Natural killer cell (primary cell): ENCODE measurements around the gene KHK. TPM values are rescaled to one million over a fixed set of nuclear protein-coding genes. Genes with fewer than 3 reads are reported as not detected.
"Not testable (repeated sequence)": the region's sequence is repeated elsewhere in the genome, so short reads cannot be mapped to it uniquely, and the experiment has no call there.

ENCODE experiments used
- ATAC-seq, 3 donors: fragments of 150-1000 bp in 2 of 3; fragments of 200-7000 bp in 1 of 3; cut with Tn5 transposase; 1 replicate in 1 of 3; 2 replicates in 2 of 3; pipeline ENCODE4 v1.10.0; 2021; ENCODE audit warnings: mild to moderate bottlenecking in 2 of 3, moderate library complexity in 2 of 3
- DNase-seq, 2 donors: peaks; one replicate each; pipeline versions ENCODE4 v3.0.0 to v3.0.0-alpha.2; 2013 to 2021; ENCODE audit warnings: mixed read lengths in 1 of 2
- H3K27ac ChIP-seq: one replicate; pipeline ENCODE4 v1.5.1; 2013; ENCODE audit warnings: mild to moderate bottlenecking, low read length
- H3K27me3 ChIP-seq: one replicate; pipeline ENCODE4 v1.6.1; 2013; ENCODE audit warnings: low read length; ENCODE audit not compliant: control insufficient read depth, insufficient read depth
- H3K36me3 ChIP-seq: one replicate; pipeline ENCODE4 v1.6.1; 2013; ENCODE audit warnings: low read length; ENCODE audit not compliant: control insufficient read depth, insufficient read depth
- H3K4me1 ChIP-seq: one replicate; pipeline ENCODE4 v1.6.1; 2013; ENCODE audit warnings: low read length; ENCODE audit not compliant: control insufficient read depth, insufficient read depth
- H3K4me3 ChIP-seq: one replicate; pipeline ENCODE4 v1.5.1; 2013; ENCODE audit warnings: low read length
- H3K9me3 ChIP-seq: one replicate; pipeline ENCODE4 v1.6.1; 2013; ENCODE audit warnings: low read length; ENCODE audit not compliant: control insufficient read depth, insufficient read depth
- H3K27ac Mint-ChIP-seq, 2 donors: one replicate each; pipeline ENCODE4 v1.8.0; 2022; ENCODE audit warnings: mild to moderate bottlenecking in 2 of 2, mixed read lengths in 2 of 2, moderate library complexity in 1 of 2
- H3K27me3 Mint-ChIP-seq, 2 donors: one replicate each; pipeline ENCODE4 v1.8.0; 2022; ENCODE audit warnings: low read depth in 2 of 2, mixed read lengths in 2 of 2
- H3K36me3 Mint-ChIP-seq: one replicate; pipeline ENCODE4 v1.8.0; 2022; ENCODE audit warnings: mixed read lengths
- H3K4me1 Mint-ChIP-seq, 2 donors: one replicate each; pipeline ENCODE4 v1.8.0; 2022; ENCODE audit warnings: mixed read lengths in 2 of 2
- H3K4me3 Mint-ChIP-seq: one replicate; pipeline ENCODE4 v1.8.0; 2022; ENCODE audit warnings: mild to moderate bottlenecking, moderate library complexity, mixed read lengths
- H3K9me3 Mint-ChIP-seq, 2 donors: one replicate each; pipeline ENCODE4 v1.8.0; 2022; ENCODE audit warnings: mixed read lengths in 2 of 2
- CTCF ChIP-seq: fragments of 200-600 bp; IDR thresholded peaks from one replicate; pipeline ENCODE4 v1.8.0; 2022; ENCODE audit warnings: antibody characterized with exemption
- WGBS: methylation state at CpG from one replicate; pipeline ENCODE4 v1.1.7; 2013; ENCODE audit warnings: missing lambda C conversion rate; ENCODE audit not compliant: insufficient coverage; 5-methylcytosine and 5-hydroxymethylcytosine counted together
- intact Hi-C: fragments of 100-400 bp; cut with micrococcal nuclease; formaldehyde crosslinking; loops from one replicate; pipeline ENCODE4 v1.14.2; 2022
- total RNA-seq, 4 donors: library from RNA; stranded (reverse); fragments of 120-200 nt in 1 of 4; gene quantifications; one replicate each; pipeline versions ENCODE4 v1.2.3 to v1.2.4, GENCODE V29; 2013 to 2022

The KHK gene
- total RNA-seq, 3 donors from 2014 or later (not counting 1 experiment from before 2014, with no cell fraction given) = 3.7 to 4.0 (median 3.8) TPM

DNA sequence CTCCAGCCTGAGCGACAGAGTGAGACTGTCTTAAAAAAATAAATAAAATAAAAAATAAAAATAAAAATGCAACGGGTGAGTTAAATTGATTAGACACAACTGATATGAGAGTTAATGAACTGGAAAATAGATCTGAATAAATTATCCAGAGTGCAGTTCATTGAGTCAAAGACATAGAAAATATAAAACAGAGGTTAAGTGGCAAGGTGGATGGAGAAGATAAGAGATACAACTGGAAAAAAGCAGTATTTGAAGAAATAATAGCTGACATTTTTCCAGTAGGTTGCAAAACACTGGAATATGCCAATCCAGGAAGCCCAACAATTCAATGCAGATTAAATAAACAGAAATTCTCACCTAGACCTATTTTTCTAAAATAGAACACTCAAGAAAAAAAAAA is 21.6 kb downstream of the KHK start:
- H3K27me3 Mint-ChIP-seq = peaks cover 0 to 9% of the 10 kb centered on the region in 2 donors
- WGBS = 80% methylated on average over 1 of the region's 2 CpGs
- TF ChIP-seq CTCF = no peak

DNA sequence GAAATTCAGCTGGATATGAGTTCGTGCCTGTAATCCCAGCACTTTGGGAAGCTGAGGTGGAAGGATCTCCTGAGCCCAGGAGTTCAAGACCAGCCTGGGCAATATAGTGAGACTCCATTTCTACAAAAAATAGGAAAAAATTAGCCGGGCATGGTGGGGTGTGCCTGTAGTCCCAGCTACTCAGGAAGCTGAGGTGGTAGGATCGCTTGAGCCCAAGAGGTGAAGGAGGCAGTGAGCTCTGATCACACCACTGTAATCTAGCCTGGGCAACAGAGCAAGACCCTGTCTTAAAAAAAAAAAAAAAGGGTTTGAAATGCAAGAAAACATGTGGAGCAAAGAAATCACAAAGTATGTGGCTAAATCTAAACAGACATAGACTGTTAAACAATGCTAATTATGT is 22.5 kb downstream of the KHK start:
- WGBS = 97% methylated on average over 3 of the region's 3 CpGs
- H3K9me3 Mint-ChIP-seq = no peaks in the 10 kb centered on the region

More for the DNA sequence above, 21.6 kb downstream of the KHK start:
- ATAC-seq (no peak), DNase-seq (no peak)
- Histone ChIP-seq H3K27ac (no peak overlapping the region), H3K27me3 (no peaks in the 10 kb centered on the region), H3K4me1 (no peaks in the 10 kb centered on the region), H3K4me3 (no peak overlapping the region), H3K9me3 (no peaks in the 10 kb centered on the region), H3K36me3 (no peaks in the 10 kb centered on the region)
- intact Hi-C loops = no loop called here
- Mint-ChIP-seq H3K27ac (no peak overlapping the region), H3K36me3 (no peaks in the 10 kb centered on the region), H3K4me3 (no peak overlapping the region), H3K4me1 (no peaks in the 10 kb centered on the region), H3K9me3 (no peaks in the 10 kb centered on the region)

DNA sequence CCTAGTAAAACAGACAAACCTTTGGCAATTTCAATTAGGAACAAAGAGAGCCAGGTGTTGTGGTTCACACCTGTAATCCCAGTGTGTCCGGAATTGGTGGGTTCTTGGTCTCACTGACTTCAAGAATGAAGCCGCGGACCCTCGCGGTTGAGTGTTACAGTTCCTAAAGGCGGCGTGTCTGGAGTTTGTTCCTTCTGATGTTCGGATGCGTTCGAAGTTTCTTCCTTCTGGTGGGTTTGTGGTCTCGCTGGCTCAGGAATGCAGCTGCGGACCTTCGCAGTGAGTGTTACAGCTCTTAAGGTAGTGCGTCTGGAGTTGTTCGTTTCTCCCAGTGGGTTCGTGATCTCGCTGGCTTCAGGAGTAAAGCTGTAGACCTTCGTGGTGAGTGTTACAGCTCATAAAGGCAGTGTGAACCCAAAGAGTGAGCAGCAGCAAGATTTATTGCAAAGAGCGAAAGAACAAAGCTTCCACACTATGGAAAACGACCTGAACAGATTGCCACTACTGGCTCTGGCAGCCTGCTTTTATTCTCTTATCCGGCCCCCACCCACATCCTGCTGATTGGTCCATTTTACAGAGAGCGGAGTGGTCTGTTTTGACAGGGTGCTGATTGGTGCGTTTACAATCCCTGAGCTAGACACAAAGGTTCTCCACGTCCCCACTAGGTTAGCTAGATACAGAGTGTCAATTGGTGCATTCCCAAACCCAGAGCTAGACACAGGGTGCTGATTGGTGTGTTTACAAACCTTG is 24.2 kb downstream of the KHK start:
- H3K4me3 ChIP-seq, H3K9me3 ChIP-seq, H3K27me3 ChIP-seq, H3K27ac ChIP-seq, H3K4me1 Mint-ChIP-seq, H3K4me1 ChIP-seq, H3K36me3 Mint-ChIP-seq, H3K9me3 Mint-ChIP-seq, H3K4me3 Mint-ChIP-seq, H3K27ac Mint-ChIP-seq, intact Hi-C loops, ATAC-seq, DNase-seq, H3K36me3 ChIP-seq: not testable (repeated sequence)
- H3K27me3 Mint-ChIP-seq = peaks cover 0 to 10% of the 10 kb centered on the region in 2 donors
- WGBS = 90% methylated on average over 23 of the region's 24 CpGs

More for the DNA sequence above, 22.5 kb downstream of the KHK start:
- Histone ChIP-seq H3K4me1 (no peaks in the 10 kb centered on the region), H3K4me3 (no peak overlapping the region), H3K9me3 (no peaks in the 10 kb centered on the region), H3K27me3 (no peaks in the 10 kb centered on the region), H3K36me3 (no peaks in the 10 kb centered on the region), H3K27ac (no peak overlapping the region)
- H3K27me3 Mint-ChIP-seq = peaks cover 0 to 9% of the 10 kb centered on the region in 2 donors
- H3K4me3 Mint-ChIP-seq = no peak overlapping the region
- TF ChIP-seq CTCF = no peak
- intact Hi-C loops = no loop called here
- H3K36me3 Mint-ChIP-seq = no peaks in the 10 kb centered on the region
- no peak for ATAC-seq
- DNase-seq = no peak
- no peak overlapping the region for H3K27ac Mint-ChIP-seq
- no peaks in the 10 kb centered on the region for H3K4me1 Mint-ChIP-seq

DNA sequence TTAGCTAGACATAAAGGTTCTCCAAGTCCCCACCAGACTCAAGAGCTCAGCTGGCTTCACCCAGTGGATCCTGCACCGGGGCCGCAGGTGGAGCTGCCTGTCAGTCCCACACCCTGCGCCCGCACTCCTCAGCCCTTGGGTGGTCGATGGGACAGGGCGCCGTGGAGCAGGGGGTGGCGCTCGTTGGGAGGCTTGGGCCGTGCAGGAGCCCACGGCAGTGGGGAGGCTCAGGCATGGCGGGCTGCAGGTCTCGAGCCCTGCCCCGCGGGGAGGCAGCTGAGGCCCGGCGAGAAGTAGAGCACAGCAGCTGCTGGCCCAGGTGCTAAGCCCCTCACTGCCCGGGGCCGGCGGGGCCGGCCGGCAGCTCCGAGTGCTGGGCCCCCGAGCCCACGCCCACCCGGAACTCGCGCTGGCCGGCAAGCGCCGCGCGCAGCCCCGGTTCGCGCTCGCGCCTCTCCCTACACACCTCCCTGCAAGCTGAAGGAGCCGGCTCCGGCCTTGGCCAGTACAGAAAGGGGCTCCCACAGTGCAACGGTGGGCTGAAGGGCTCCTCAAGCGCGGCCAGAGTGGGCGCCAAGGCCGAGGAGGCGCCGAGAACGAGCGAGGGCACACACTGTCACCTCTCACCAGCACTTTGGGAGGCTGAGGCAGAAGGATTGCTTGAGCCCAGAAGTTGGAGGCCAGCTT is 25.0 kb downstream of the KHK start:
- WGBS = 94% methylated on average over 49 of the region's 49 CpGs
- H3K27me3 ChIP-seq, H3K27ac Mint-ChIP-seq, ATAC-seq, DNase-seq, H3K27ac ChIP-seq, H3K4me1 Mint-ChIP-seq, H3K4me3 ChIP-seq, intact Hi-C loops, H3K36me3 Mint-ChIP-seq, H3K9me3 Mint-ChIP-seq, H3K4me1 ChIP-seq, H3K4me3 Mint-ChIP-seq, H3K36me3 ChIP-seq, H3K9me3 ChIP-seq: not testable (repeated sequence)
- H3K27me3 Mint-ChIP-seq = peaks cover 0 to 10% of the 10 kb centered on the region in 2 donors
